Islet precursor cell (in vitro differentiated cells): ENCODE data around the gene MSH2.

Experiments used
- DNase-seq: peaks from one replicate; pipeline ENCODE4 v3.0.0-alpha.2; 2018

MSH2 gene

GRCh38 chr2:47510745-47511144, 107.8 kb downstream of the MSH2 start:
- no peak for DNase-seq

- DNase-seq = no peak
Measured at GRCh38 chr2:47512581-47513083, 109.7 kb downstream of the MSH2 start.

GRCh38 chr2:47513981-47514520, 111.1 kb downstream of the MSH2 start:
- DNase-seq = no peak

GRCh38 chr2:47516360-47517104, 113.6 kb downstream of the MSH2 start:
- DNase-seq = no peak

- no peak for DNase-seq
Measured at GRCh38 chr2:47518497-47519146, 115.7 kb downstream of the MSH2 start.

- DNase-seq = no peak
Measured at GRCh38 chr2:47519147-47519537, 116.2 kb downstream of the MSH2 start.

- DNase-seq = no peak
Measured at GRCh38 chr2:47519604-47520301, 116.8 kb downstream of the MSH2 start.

- DNase-seq = no peak
Measured at GRCh38 chr2:47520302-47520630, 117.3 kb downstream of the MSH2 start.

GRCh38 chr2:47520825-47521665, 118.1 kb downstream of the MSH2 start:
- DNase-seq = no peak

GRCh38 chr2:47521666-47522285, 118.8 kb downstream of the MSH2 start:
- DNase-seq = no peak

- DNase-seq = no peak
Measured at GRCh38 chr2:47525167-47525566, 122.2 kb downstream of the MSH2 start.

- DNase-seq = no peak
Measured at GRCh38 chr2:47528455-47528854, 125.5 kb downstream of the MSH2 start.

- no peak for DNase-seq
Measured at GRCh38 chr2:47528874-47529273, 125.9 kb downstream of the MSH2 start.

GRCh38 chr2:47530105-47530760, 127.3 kb downstream of the MSH2 start:
- DNase-seq = no peak

GRCh38 chr2:47531378-47532042, 128.6 kb downstream of the MSH2 start:
- DNase-seq = no peak
